Measurements from ENCODE around the gene OSTN. TPM values are rescaled to one million over a fixed set of nuclear protein-coding genes. Genes with fewer than 3 reads are reported as not detected.

OSTN gene
- polyA plus RNA-seq, 3 donors, result not detected

DNA sequence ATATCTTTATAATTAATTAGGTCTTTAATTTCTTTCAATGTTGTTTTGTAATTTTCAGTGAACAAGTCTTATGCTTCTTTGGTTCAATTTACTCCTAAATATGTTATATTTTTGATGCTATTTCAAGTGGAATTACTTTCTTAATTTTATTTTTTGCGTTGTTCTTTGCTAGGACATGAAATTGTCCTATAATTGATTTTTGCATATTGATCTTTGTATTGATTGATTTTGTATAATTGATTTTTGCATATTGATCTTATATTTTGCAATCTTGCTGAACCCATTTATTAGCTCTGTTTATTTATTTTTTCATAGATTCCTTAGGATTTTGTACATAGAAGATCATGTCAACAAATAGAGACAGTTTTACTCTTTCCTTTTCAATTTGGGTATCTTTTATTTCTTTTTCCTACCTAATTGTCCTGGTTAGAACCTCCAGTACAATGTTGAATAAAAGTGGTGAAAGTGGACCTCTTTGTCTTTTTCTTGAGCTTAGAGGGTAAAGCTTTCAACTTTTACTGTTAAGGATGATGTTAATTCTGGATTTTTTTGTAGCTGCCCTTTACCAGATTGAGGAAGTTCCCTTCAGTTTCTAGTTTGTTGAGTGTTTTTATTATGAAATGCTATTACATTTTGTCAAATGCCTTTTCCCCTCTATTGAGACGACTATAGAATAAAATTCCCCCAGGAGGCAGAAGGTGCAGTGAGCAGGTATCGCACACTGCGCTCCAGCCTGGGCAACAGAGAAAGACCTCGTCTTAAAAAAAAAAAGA, 93.4 kb downstream of the OSTN start:
- Histone ChIP-seq H3K4me1 (ENCODE audit: control insufficient read depth in 1 of 2, insufficient read depth in 2 of 2, low read length in 2 of 2) (peaks cover 21 to 36% of the 10 kb centered on the region in 2 donors), H3K27ac (ENCODE audit: low read depth in 1 of 2, low read length in 2 of 2) (no peak overlapping the region), H4K20me1 (ENCODE audit: insufficient read depth, low read length) (no peaks in the 10 kb centered on the region), H3K4me2 (replicated peaks; ENCODE audit: extremely low read depth, low read length, poor library complexity, severe bottlenecking) (no peak overlapping the region), H2AFZ (ENCODE audit: insufficient read depth, low read depth, low read length, poor library complexity, severe bottlenecking) (no peak overlapping the region), H3K79me2 (ENCODE audit: insufficient read depth, low read length) (no peaks in the 10 kb centered on the region), H3K36me3 (replicated peaks in 1 of 2; ENCODE audit: control insufficient read depth in 1 of 2, insufficient read depth in 2 of 2, low read length in 2 of 2) (no peaks in the 10 kb centered on the region), H3K27me3 (ENCODE audit: control insufficient read depth in 2 of 2, insufficient read depth in 2 of 2, low read length in 2 of 2) (no peaks in the 10 kb centered on the region), H3K4me3 (replicated peaks in 1 of 3; ENCODE audit: low read depth in 2 of 3, low read length in 3 of 3) (no peak overlapping the region), H3K9me3 (replicated peaks in 1 of 2; ENCODE audit: control insufficient read depth in 1 of 2, insufficient read depth in 1 of 2, low read length in 2 of 2) (no peaks in the 10 kb centered on the region), H3K9ac (ENCODE audit: insufficient read depth, low read length, poor library complexity, severe bottlenecking) (no peak overlapping the region)
- DNase-seq, result peak in 2 of 3 donors; percentile 1 to 4
- Mint-ChIP-seq H3K36me3 (no peaks in the 10 kb centered on the region), H3K27ac (peak overlapping the region in 1 of 7 donors; percentile 22), H3K4me1 (peaks cover 16% of the 10 kb centered on the region), H3K27me3 (ENCODE audit: low read depth in 3 of 3) (peaks cover 0 to 4% (median 2%) of the 10 kb centered on the region in 3 donors), H3K4me3 (no peak overlapping the region), H3K9me3 (peaks cover 0 to 4% (median 0%) of the 10 kb centered on the region in 7 donors)
- no CpG with 5 or more reads among the region's 5 CpGs for WGBS (ENCODE audit: insufficient coverage)
- no peak for TF ChIP-seq CTCF (IDR thresholded peaks at IDR 0.05)
- intact Hi-C loops (cut with micrococcal nuclease), result no loop called here

GRCh38 chr3:191294291-191294690, 95.2 kb downstream of the OSTN start:
- Histone ChIP-seq H3K79me2 (ENCODE audit: insufficient read depth, low read length) (no peaks in the 10 kb centered on the region), H3K9ac (ENCODE audit: insufficient read depth, low read length, poor library complexity, severe bottlenecking) (no peak overlapping the region), H3K4me2 (replicated peaks; ENCODE audit: extremely low read depth, low read length, poor library complexity, severe bottlenecking) (no peak overlapping the region), H3K27ac (ENCODE audit: low read depth in 1 of 2, low read length in 2 of 2) (no peak overlapping the region), H3K9me3 (replicated peaks in 1 of 2; ENCODE audit: control insufficient read depth in 1 of 2, insufficient read depth in 1 of 2, low read length in 2 of 2) (no peaks in the 10 kb centered on the region), H2AFZ (ENCODE audit: insufficient read depth, low read depth, low read length, poor library complexity, severe bottlenecking) (no peak overlapping the region), H3K36me3 (replicated peaks in 1 of 2; ENCODE audit: control insufficient read depth in 1 of 2, insufficient read depth in 2 of 2, low read length in 2 of 2) (no peaks in the 10 kb centered on the region), H3K4me1 (ENCODE audit: control insufficient read depth in 1 of 2, insufficient read depth in 2 of 2, low read length in 2 of 2) (peaks cover 21 to 36% of the 10 kb centered on the region in 2 donors), H3K4me3 (replicated peaks in 1 of 3; ENCODE audit: low read depth in 2 of 3, low read length in 3 of 3) (no peak overlapping the region), H3K27me3 (ENCODE audit: control insufficient read depth in 2 of 2, insufficient read depth in 2 of 2, low read length in 2 of 2) (no peaks in the 10 kb centered on the region), H4K20me1 (ENCODE audit: insufficient read depth, low read length) (no peaks in the 10 kb centered on the region)
- H3K4me1 Mint-ChIP-seq, result peaks cover 16% of the 10 kb centered on the region
- no peaks in the 10 kb centered on the region for H3K36me3 Mint-ChIP-seq
- intact Hi-C loops (cut with micrococcal nuclease), result no loop called here
- H3K27ac Mint-ChIP-seq, result no peak overlapping the region
- H3K27me3 Mint-ChIP-seq (ENCODE audit: low read depth in 3 of 3), result peaks cover 0 to 2% (median 2%) of the 10 kb centered on the region in 3 donors
- TF ChIP-seq CTCF (IDR thresholded peaks at IDR 0.05), result no peak
- WGBS (ENCODE audit: insufficient coverage), result no CpG with 5 or more reads among the region's 1 CpG
- H3K4me3 Mint-ChIP-seq, result no peak overlapping the region
- no peak for DNase-seq
- peaks cover 0 to 2% (median 0%) of the 10 kb centered on the region in 7 donors for H3K9me3 Mint-ChIP-seq

All from CD14-positive monocyte (primary cell).